Measurements from ENCODE around the gene RASGRF1. TPM values are rescaled to one million over a fixed set of nuclear protein-coding genes. Genes with fewer than 3 reads are reported as not detected.
A peak's percentile ranks its signal among the peaks of the same experiment; 100 is the strongest.

RASGRF1 gene
- polyA plus RNA-seq, 1 donor from 2014 or later, result 2.4 TPM

DNA sequence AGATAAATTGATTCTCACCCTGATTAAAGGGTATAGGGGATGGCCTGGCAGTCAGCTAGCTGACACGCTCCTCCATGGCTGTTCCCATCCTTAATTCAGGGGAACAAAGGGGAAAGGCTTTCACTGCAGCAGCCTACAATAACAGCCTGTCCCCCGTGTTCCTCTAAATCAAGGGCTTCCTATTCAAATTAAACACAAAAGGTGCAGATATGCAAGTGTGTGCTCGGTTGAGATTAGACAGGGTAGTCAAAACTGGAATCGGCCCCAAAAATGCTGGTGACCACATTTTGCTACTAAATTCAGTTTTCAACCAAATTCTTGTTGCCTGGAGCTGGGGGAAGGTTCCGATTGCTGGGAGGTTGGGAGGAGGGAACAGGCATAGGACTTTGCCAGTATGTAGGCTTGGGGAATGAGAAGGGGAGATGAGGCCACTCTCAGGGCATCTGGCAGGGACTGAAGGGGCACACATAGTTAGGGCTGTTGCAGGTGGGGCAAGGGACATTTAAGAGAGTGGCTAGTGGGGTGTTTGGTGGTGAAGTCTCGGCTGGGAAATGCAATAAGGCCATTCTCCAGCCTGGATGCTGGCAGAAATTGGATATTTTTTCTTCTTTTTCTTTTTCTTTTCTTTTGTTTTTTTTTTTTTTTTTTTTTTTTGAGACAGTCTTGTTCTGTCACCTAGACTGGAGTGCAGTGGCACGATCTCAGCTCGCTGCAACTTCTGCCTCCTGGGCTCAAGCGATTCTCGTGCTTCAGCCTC, 112.8 kb downstream of the RASGRF1 start:
- H3K4me3 Mint-ChIP-seq, result peak overlapping the region; percentile 47 to 87 (median 75)
- H3K27me3 Mint-ChIP-seq, result peaks cover 5% of the 10 kb centered on the region
- H3K27ac Mint-ChIP-seq, result peak overlapping the region; percentile 89 to 99 (median 95)
- H3K36me3 Mint-ChIP-seq, result peaks cover 2% of the 10 kb centered on the region
- peaks cover 30 to 37% (median 36%) of the 10 kb centered on the region in 3 donors for H3K4me1 Mint-ChIP-seq
- no peaks in the 10 kb centered on the region for H3K9me3 Mint-ChIP-seq

GRCh38 chr15:78977091-78977571, 113.4 kb downstream of the RASGRF1 start:
- Mint-ChIP-seq H3K36me3 (peaks cover 2% of the 10 kb centered on the region), H3K9me3 (no peaks in the 10 kb centered on the region), H3K27me3 (peaks cover 5% of the 10 kb centered on the region), H3K27ac (peak overlapping the region; percentile 89 to 99 (median 95)), H3K4me1 (peaks cover 30 to 37% (median 36%) of the 10 kb centered on the region in 3 donors), H3K4me3 (peak overlapping the region; percentile 47 to 87 (median 71))

DNA sequence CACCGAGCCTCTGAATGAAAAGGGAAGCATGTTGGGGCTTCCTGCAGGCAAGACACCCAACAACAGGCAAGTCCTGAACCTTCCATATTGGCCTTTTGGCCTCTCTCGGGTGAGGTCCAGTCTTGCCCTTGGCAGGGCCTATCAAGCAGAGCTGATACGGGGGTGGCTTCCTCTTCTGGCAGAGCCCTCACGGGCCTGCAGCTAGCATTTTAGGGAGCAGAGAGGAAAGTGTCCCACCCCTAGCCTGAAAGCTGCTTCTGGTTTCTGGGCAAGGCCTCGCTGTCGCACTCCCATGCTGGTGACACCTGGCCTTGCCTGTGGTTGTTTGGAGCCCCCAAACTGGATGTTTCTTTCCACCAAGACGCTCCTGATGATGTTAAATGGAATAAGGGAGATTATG, 113.9 kb downstream of the RASGRF1 start:
- Mint-ChIP-seq H3K4me1 (peaks cover 30 to 37% (median 36%) of the 10 kb centered on the region in 3 donors), H3K27me3 (peaks cover 5% of the 10 kb centered on the region), H3K27ac (peak overlapping the region; percentile 89 to 99 (median 95)), H3K36me3 (peaks cover 3% of the 10 kb centered on the region), H3K9me3 (no peaks in the 10 kb centered on the region), H3K4me3 (peak overlapping the region in 2 of 4 donors; percentile 47 to 69)

GRCh38 chr15:78974272-78974918, 116.2 kb downstream of the RASGRF1 start:
- Mint-ChIP-seq H3K36me3 (peaks cover 1% of the 10 kb centered on the region), H3K27me3 (peaks cover 5% of the 10 kb centered on the region), H3K9me3 (no peaks in the 10 kb centered on the region), H3K4me3 (no peak overlapping the region), H3K27ac (no peak overlapping the region), H3K4me1 (peaks cover 29 to 31% (median 29%) of the 10 kb centered on the region in 3 donors)

DNA sequence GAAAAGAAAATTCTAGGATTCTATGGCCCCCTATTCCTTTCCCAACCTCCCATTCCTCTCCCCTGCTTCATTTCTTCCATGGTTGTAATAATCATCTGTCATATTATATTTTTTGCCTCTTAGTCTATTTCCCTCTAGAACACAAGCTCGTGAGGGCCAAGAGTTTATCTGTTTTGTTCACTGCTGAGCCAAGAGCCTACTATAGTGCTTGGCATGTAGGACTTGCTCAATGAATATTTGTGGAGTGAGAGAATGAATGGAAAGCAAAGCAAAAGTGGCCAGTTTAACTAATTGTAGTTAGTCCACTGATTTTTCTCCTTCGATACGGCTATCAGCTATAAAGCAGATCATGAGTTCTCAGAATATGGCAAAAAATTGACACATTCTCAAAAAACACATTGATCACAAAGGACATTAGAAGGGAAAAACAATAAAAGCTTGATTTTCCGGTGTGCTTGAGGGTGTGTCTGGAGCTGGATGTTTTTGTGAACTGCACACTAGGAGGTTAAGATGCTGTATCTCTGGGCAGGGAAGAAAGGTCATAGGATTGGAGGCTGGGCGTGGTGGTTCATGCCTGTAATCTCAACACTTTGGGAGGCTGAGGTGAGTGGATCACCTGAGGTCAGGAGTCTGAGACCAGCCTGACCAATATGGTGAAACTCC, 120.8 kb downstream of the RASGRF1 start:
- no peak overlapping the region for H3K4me3 Mint-ChIP-seq
- peak overlapping the region in 1 of 3 donors; percentile 58 for H3K27ac Mint-ChIP-seq
- no peaks in the 10 kb centered on the region for H3K27me3 Mint-ChIP-seq
- H3K36me3 Mint-ChIP-seq, result peaks cover 1% of the 10 kb centered on the region
- H3K9me3 Mint-ChIP-seq, result no peaks in the 10 kb centered on the region
- peaks cover 0 to 4% (median 0%) of the 10 kb centered on the region in 3 donors for H3K4me1 Mint-ChIP-seq

DNA sequence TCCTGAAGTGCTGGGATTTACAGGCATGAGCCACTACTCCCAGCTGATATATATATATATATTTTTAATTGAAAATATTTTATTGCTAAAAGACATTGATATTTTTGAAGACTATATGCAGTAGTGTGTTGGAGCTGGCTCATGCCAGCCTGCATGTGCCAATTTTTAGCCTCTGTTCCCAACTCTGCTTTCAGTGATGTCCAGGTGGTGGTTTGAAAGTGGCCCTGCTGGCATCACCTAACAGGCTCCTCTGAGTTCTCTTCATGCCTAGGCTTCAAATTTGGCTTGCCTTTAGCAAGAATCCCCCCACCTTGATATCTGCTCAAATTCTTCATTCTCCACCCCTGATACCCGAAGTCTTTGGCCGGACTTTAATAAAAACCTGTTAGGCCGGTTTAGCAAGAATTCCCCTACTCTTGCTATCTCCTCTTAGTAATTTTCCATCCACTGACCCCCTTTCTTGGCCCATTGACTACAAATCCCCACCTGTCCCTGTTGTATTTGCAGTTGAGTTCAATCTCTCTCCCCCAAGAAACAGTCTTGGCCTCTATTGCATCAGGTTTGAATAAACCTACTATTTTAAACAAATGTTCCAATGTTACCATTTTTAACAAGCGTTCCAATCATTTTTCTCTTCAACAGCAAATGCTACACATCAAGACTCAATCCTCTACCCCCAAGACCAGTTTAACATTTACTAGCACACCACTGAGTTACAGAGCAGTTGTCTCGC, 121.9 kb downstream of the RASGRF1 start:
- Mint-ChIP-seq H3K27me3 (no peaks in the 10 kb centered on the region), H3K4me1 (peaks cover 0 to 4% (median 0%) of the 10 kb centered on the region in 3 donors), H3K4me3 (no peak overlapping the region), H3K9me3 (no peaks in the 10 kb centered on the region), H3K27ac (no peak overlapping the region), H3K36me3 (peaks cover 1% of the 10 kb centered on the region)

GRCh38 chr15:78968114-78968513, 122.5 kb downstream of the RASGRF1 start:
- H3K27ac Mint-ChIP-seq, result no peak overlapping the region
- H3K9me3 Mint-ChIP-seq, result no peaks in the 10 kb centered on the region
- H3K4me1 Mint-ChIP-seq, result peaks cover 0 to 4% (median 0%) of the 10 kb centered on the region in 3 donors
- no peak overlapping the region for H3K4me3 Mint-ChIP-seq
- H3K27me3 Mint-ChIP-seq, result no peaks in the 10 kb centered on the region
- peaks cover 1% of the 10 kb centered on the region for H3K36me3 Mint-ChIP-seq

- H3K27me3 Mint-ChIP-seq, result no peaks in the 10 kb centered on the region
Measured at GRCh38 chr15:78960308-78960707, 130.3 kb downstream of the RASGRF1 start.

DNA sequence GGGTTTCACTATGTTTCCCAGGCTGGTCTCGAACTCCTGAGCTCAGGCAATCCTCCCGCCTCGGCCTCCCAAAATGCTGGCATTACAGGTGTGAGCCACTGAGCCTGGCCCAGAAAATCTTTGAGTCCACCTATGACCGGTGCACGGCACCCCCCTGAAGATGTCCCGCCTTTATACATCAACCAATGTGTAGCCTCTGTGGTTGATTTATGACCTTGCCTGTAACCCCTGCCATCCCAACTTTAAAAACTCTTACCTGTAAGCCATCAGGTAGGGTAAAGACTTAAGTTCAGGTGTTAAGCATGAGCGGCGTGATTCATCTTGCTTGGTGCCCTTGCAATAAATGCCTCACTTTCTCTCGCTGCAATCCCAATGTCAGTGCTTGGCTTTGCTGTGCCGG, 131.2 kb downstream of the RASGRF1 start:
- Mint-ChIP-seq H3K36me3 (no peaks in the 10 kb centered on the region), H3K27ac (no peak overlapping the region), H3K4me3 (no peak overlapping the region), H3K27me3 (no peaks in the 10 kb centered on the region), H3K9me3 (peaks cover 0 to 1% (median 0%) of the 10 kb centered on the region in 3 donors), H3K4me1 (no peaks in the 10 kb centered on the region)

More at GRCh38 chr15:78960308-78960707, 130.3 kb downstream of the RASGRF1 start:
- Mint-ChIP-seq H3K36me3 (no peaks in the 10 kb centered on the region), H3K4me1 (no peaks in the 10 kb centered on the region), H3K9me3 (peaks cover 0 to 1% (median 0%) of the 10 kb centered on the region in 3 donors), H3K27ac (no peak overlapping the region), H3K4me3 (no peak overlapping the region)

- H3K4me3 Mint-ChIP-seq, result no peak overlapping the region
- H3K9me3 Mint-ChIP-seq, result peaks cover 0 to 1% (median 0%) of the 10 kb centered on the region in 3 donors
- H3K27ac Mint-ChIP-seq, result no peak overlapping the region
- no peaks in the 10 kb centered on the region for H3K27me3 Mint-ChIP-seq
- no peaks in the 10 kb centered on the region for H3K36me3 Mint-ChIP-seq
- H3K4me1 Mint-ChIP-seq, result peaks cover 0 to 1% (median under 1%) of the 10 kb centered on the region in 3 donors
Measured at GRCh38 chr15:78957416-78958093, 133.0 kb downstream of the RASGRF1 start.

GRCh38 chr15:78956937-78957336, 133.6 kb downstream of the RASGRF1 start:
- Mint-ChIP-seq H3K27ac (no peak overlapping the region), H3K4me3 (no peak overlapping the region), H3K27me3 (no peaks in the 10 kb centered on the region)

DNA sequence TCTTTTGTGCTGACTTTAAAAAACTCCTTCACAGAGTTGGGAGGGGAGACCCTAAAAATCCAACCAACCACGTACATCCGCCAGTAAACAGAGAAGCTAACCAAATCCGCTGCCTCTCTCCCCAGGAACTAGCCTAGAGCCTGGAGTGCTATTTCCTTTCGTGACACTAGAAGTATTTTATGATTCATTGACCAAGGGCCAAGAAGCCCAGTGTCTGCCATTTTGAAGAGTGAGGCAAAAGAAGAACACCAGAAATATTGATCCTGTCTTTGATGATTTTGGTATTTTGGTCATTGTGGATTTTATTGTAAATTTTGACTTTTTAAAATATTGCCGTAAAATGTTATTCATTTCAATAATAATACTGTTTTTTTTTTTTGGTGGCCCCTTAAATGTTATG, 135.2 kb downstream of the RASGRF1 start:
- Mint-ChIP-seq H3K4me1 (peaks cover 10 to 17% (median 13%) of the 10 kb centered on the region in 3 donors), H3K36me3 (no peaks in the 10 kb centered on the region), H3K9me3 (no peaks in the 10 kb centered on the region), H3K27ac (no peak overlapping the region), H3K4me3 (no peak overlapping the region), H3K27me3 (peaks cover 2% of the 10 kb centered on the region)

More at GRCh38 chr15:78956937-78957336, 133.6 kb downstream of the RASGRF1 start:
- Mint-ChIP-seq H3K4me1 (peaks cover 0 to 5% (median 1%) of the 10 kb centered on the region in 3 donors), H3K36me3 (no peaks in the 10 kb centered on the region), H3K9me3 (peaks cover 0 to 1% (median 0%) of the 10 kb centered on the region in 3 donors)

DNA sequence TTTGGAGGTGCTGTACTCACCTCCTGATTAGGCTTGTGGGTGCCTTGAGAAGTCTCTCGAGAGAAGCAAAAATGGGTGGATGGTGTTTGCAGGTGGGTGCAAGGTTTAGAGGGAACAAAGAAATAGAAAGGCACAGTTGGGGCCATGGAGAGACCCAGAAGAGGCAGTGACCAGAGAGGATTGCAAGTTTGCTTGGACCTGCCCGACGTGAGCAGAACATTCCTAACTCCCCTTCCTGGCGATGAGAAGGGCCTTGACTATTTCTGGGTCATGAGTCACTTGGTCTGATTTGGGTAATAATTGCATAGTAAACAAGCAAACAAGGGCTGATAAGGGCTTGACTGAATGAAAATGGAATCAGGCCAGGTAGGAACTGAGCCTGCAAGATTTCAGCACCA, 138.7 kb downstream of the RASGRF1 start:
- Mint-ChIP-seq H3K36me3 (no peaks in the 10 kb centered on the region), H3K9me3 (no peaks in the 10 kb centered on the region), H3K27ac (no peak overlapping the region), H3K27me3 (peaks cover 2% of the 10 kb centered on the region), H3K4me3 (peak overlapping the region in 3 of 4 donors; percentile 52 to 63 (median 58)), H3K4me1 (peaks cover 10 to 20% (median 15%) of the 10 kb centered on the region in 3 donors)
